CD14-positive monocyte (primary cell): ENCODE data around the gene LRRC75B. TPM values are rescaled to one million over a fixed set of nuclear protein-coding genes. Genes with fewer than 3 reads are reported as not detected.

Experiments used
- DNase-seq, 3 donors: peaks; one replicate each; pipeline ENCODE4 v3.0.0-alpha.2; 2011 to 2022
- H2AFZ ChIP-seq: 2 replicates; pipeline ENCODE4 v1.6.0; 2012; ENCODE audit warnings: mild to moderate bottlenecking, low read depth, low read length, inconsistent platforms; ENCODE audit not compliant: insufficient read depth, poor library complexity, severe bottlenecking
- H3K27ac ChIP-seq, 2 donors: 1 replicate in 1 of 2; 2 replicates in 1 of 2; pipeline ENCODE4 v1.5.1; 2012 to 2013; ENCODE audit warnings: low read length in 2 of 2, control low read depth in 1 of 2, inconsistent platforms in 1 of 2, low read depth in 1 of 2, mild to moderate bottlenecking in 1 of 2
- H3K27me3 ChIP-seq, 2 donors: one replicate each; pipeline versions ENCODE4 v1.6.0 to v1.6.1; 2011 to 2013; ENCODE audit warnings: low read length in 2 of 2; ENCODE audit not compliant: control insufficient read depth in 2 of 2, insufficient read depth in 2 of 2
- H3K36me3 ChIP-seq, 2 donors: replicated peaks in 1 of 2; 1 replicate in 1 of 2; 2 replicates in 1 of 2; pipeline versions ENCODE4 v1.5.1 to v1.6.1; 2012 to 2013; ENCODE audit warnings: low read length in 2 of 2, control low read depth in 1 of 2, inconsistent platforms in 1 of 2, mild to moderate bottlenecking in 1 of 2; ENCODE audit not compliant: insufficient read depth in 2 of 2, control insufficient read depth in 1 of 2
- H3K4me1 ChIP-seq, 2 donors: 1 replicate in 1 of 2; 2 replicates in 1 of 2; pipeline versions ENCODE4 v1.5.1 to v1.6.1; 2012 to 2013; ENCODE audit warnings: low read length in 2 of 2, control low read depth in 1 of 2, inconsistent platforms in 1 of 2, mild to moderate bottlenecking in 1 of 2, moderate library complexity in 1 of 2; ENCODE audit not compliant: insufficient read depth in 2 of 2, control insufficient read depth in 1 of 2
- H3K4me2 ChIP-seq: replicated peaks from 2 replicates; pipeline ENCODE3; 2012; ENCODE audit warnings: low read length, moderate library complexity, mild to moderate bottlenecking; ENCODE audit not compliant: poor library complexity, severe bottlenecking; ENCODE audit errors: extremely low read depth
- H3K4me3 ChIP-seq, 3 experiments: fragments of 200-600 bp in 1 of 3; sonication (generic) in 1 of 3; replicated peaks in 1 of 3; 1 replicate in 2 of 3; 2 replicates in 1 of 3; pipeline ENCODE4 v1.5.1; 2011 to 2013; ENCODE audit warnings: low read length in 3 of 3, mild to moderate bottlenecking in 3 of 3, control low read depth in 2 of 3, low read depth in 2 of 3, inconsistent platforms in 1 of 3, moderate library complexity in 1 of 3
- H3K79me2 ChIP-seq: 2 replicates; pipeline ENCODE4 v1.6.0; 2012; ENCODE audit warnings: mild to moderate bottlenecking, control low read depth, inconsistent platforms, low read length, moderate library complexity; ENCODE audit not compliant: insufficient read depth
- H3K9ac ChIP-seq: 2 replicates; pipeline ENCODE4 v1.6.0; 2017; ENCODE audit warnings: low read length, mild to moderate bottlenecking; ENCODE audit not compliant: insufficient read depth, poor library complexity, severe bottlenecking
- H3K9me3 ChIP-seq, 2 donors: replicated peaks in 1 of 2; 1 replicate in 1 of 2; 2 replicates in 1 of 2; pipeline versions ENCODE4 v1.5.1 to v1.6.1; 2012 to 2013; ENCODE audit warnings: low read length in 2 of 2, control low read depth in 1 of 2; ENCODE audit not compliant: control insufficient read depth in 1 of 2, insufficient read depth in 1 of 2
- H4K20me1 ChIP-seq: 2 replicates; pipeline ENCODE4 v1.6.0; 2012; ENCODE audit warnings: mild to moderate bottlenecking, low read length, control low read depth, moderate library complexity; ENCODE audit not compliant: insufficient read depth
- H3K27ac Mint-ChIP-seq, 7 donors: one replicate each; pipeline ENCODE4 v1.8.0; 2020; ENCODE audit warnings: mild to moderate bottlenecking in 7 of 7, mixed read lengths in 7 of 7, moderate library complexity in 6 of 7, inconsistent platforms in 2 of 7
- H3K27me3 Mint-ChIP-seq, 3 donors: one replicate each; pipeline ENCODE4 v1.8.0; 2021 to 2022; ENCODE audit warnings: low read depth in 3 of 3, mild to moderate bottlenecking in 3 of 3, mixed read lengths in 3 of 3, moderate library complexity in 3 of 3, inconsistent platforms in 1 of 3
- H3K36me3 Mint-ChIP-seq, 2 donors: one replicate each; pipeline ENCODE4 v1.8.0; 2020; ENCODE audit warnings: mixed read lengths in 2 of 2, inconsistent platforms in 1 of 2, mild to moderate bottlenecking in 1 of 2
- H3K4me1 Mint-ChIP-seq: one replicate; pipeline ENCODE4 v1.8.0; 2020; ENCODE audit warnings: mild to moderate bottlenecking, mixed read lengths
- H3K4me3 Mint-ChIP-seq, 2 donors: one replicate each; pipeline ENCODE4 v1.8.0; 2020; ENCODE audit warnings: mild to moderate bottlenecking in 2 of 2, mixed read lengths in 2 of 2, moderate library complexity in 1 of 2
- H3K9me3 Mint-ChIP-seq, 7 donors: one replicate each; pipeline ENCODE4 v1.8.0; 2020 to 2022; ENCODE audit warnings: mixed read lengths in 7 of 7, mild to moderate bottlenecking in 6 of 7, moderate library complexity in 6 of 7, inconsistent platforms in 2 of 7
- WGBS: methylation state at CpG from one replicate; pipeline ENCODE4 v1.1.5; 2013; ENCODE audit warnings: missing lambda C conversion rate; ENCODE audit not compliant: insufficient coverage; 5-methylcytosine and 5-hydroxymethylcytosine counted together
- intact Hi-C, 2 donors: fragments of 100-400 bp; cut with micrococcal nuclease; formaldehyde crosslinking; loops; one replicate each; pipeline versions ENCODE4 v1.15.0 to v1.15.1; 2023
- polyA plus RNA-seq, 3 donors: library from polyadenylated mRNA; depleted of rRNA in 1 of 3; unstranded in 2 of 3; stranded (reverse) in 1 of 3; fragments of 300-500 nt in 2 of 3; fragments of >200 nt in 1 of 3; fragmentation: Illumina TruSeq in 2 of 3; gene quantifications; 1 replicate in 2 of 3; 2 replicates in 1 of 3; pipeline ENCODE4 v1.2.3, GENCODE V29; 2012 to 2021
- TF ChIP-seq, protein P1 (sequence below): fragments of 200-600 bp; IDR thresholded peaks from one replicate; pipeline ENCODE4 v1.8.0; 2022; ENCODE audit warnings: antibody characterized with exemption, mild to moderate bottlenecking

Gene LRRC75B
- polyA plus RNA-seq, 3 donors, result 0.20 to 5.2 (median 0.53) TPM

DNA sequence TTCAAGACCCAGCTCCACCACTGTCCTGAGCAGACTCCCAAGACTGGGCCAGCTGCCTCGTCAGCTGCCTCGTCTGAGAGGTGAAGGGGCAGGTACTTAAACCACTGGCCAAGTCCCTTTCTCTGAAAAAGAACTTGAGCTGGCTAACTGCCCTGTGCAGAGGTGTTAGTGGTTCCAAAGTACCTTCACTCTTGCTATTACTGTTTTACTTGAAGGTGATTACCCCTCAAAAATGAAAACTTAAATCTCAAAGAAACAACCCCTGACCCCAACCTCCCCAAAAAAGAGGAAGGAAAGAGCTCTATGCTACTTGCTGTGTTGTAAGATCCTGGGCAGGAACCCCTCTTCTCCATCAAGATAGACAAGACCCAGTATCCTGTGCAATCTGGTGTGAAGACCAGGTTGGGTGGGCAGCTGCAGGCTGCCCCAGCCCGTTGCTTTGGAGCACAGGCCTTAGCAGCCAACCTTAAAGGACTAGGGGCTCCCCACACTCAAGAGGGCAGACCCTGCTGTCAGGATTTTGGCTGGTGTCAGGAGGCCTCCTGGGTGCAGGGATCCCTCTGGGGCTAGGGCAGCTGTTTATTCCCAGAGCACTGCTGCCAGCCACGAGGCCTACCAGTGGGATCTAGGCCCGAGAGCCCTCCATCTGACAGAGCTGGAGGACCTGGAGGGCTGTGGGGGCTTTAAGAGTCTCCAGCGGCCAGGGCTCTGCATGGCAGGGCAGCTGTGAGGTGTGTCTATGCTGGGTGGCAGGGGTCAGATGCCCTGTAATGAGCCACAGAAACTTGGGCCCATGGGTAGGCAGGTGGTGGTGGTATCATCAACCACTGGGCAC is 51.0 kb downstream of the LRRC75B start:
- Mint-ChIP-seq H3K27ac (peak overlapping the region; percentile 66 to 82 (median 78)), H3K9me3 (no peaks in the 10 kb centered on the region), H3K36me3 (peaks cover 66 to 93% of the 10 kb centered on the region in 2 donors), H3K4me3 (peak overlapping the region in 1 of 2 donors; percentile 26), H3K4me1 (peaks cover 33% of the 10 kb centered on the region), H3K27me3 (peaks cover 0 to 2% (median 1%) of the 10 kb centered on the region in 3 donors)
- Histone ChIP-seq H4K20me1 (peaks cover 50% of the 10 kb centered on the region), H3K4me3 (peak overlapping the region in 1 of 3 experiments; percentile 56), H3K79me2 (peaks cover 17% of the 10 kb centered on the region), H3K9ac (peak overlapping the region; percentile 61), H3K27ac (peak overlapping the region; percentile 49 to 82), H3K4me1 (peaks cover 27 to 28% of the 10 kb centered on the region in 2 donors), H3K27me3 (no peaks in the 10 kb centered on the region), H3K36me3 (peaks cover 53 to 76% of the 10 kb centered on the region in 2 donors), H3K9me3 (no peaks in the 10 kb centered on the region), H2AFZ (no peak overlapping the region), H3K4me2 (peak overlapping the region; percentile 43)
- peak; percentile 28 to 58 (median 42) for DNase-seq
- 22% methylated on average over 6 of the region's 6 CpGs for WGBS
- intact Hi-C loops, result no loop called here
- TF ChIP-seq, protein P1, sequence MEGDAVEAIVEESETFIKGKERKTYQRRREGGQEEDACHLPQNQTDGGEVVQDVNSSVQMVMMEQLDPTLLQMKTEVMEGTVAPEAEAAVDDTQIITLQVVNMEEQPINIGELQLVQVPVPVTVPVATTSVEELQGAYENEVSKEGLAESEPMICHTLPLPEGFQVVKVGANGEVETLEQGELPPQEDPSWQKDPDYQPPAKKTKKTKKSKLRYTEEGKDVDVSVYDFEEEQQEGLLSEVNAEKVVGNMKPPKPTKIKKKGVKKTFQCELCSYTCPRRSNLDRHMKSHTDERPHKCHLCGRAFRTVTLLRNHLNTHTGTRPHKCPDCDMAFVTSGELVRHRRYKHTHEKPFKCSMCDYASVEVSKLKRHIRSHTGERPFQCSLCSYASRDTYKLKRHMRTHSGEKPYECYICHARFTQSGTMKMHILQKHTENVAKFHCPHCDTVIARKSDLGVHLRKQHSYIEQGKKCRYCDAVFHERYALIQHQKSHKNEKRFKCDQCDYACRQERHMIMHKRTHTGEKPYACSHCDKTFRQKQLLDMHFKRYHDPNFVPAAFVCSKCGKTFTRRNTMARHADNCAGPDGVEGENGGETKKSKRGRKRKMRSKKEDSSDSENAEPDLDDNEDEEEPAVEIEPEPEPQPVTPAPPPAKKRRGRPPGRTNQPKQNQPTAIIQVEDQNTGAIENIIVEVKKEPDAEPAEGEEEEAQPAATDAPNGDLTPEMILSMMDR, result no peak

DNA sequence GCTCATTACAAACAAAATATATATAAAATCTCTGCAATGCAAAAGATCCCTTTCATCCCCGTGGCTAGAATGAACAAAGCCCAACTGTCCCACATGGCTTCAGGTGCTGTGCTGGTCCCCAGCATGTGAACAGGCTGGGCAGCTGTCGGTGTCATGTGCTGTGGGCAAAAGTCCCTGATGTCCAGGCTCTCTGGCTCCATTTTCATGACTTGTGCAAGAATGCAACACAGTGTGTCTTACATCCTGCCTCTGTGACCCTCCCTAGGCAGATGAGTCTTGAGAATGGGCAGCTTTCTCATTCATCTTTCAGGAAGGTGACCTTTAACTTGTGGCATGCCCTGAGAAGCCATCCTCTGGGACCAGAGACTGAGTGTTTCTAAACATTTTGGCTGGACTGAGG is 52.4 kb downstream of the LRRC75B start:
- no peak overlapping the region for H3K4me3 Mint-ChIP-seq
- Histone ChIP-seq H3K4me1 (peaks cover 27 to 28% of the 10 kb centered on the region in 2 donors), H3K79me2 (peaks cover 17% of the 10 kb centered on the region), H3K4me2 (no peak overlapping the region), H3K27ac (peak overlapping the region in 1 of 2 donors; percentile 23), H4K20me1 (peaks cover 44% of the 10 kb centered on the region), H3K36me3 (peaks cover 45 to 62% of the 10 kb centered on the region in 2 donors), H3K9me3 (no peaks in the 10 kb centered on the region), H3K4me3 (no peak overlapping the region), H3K27me3 (no peaks in the 10 kb centered on the region), H2AFZ (no peak overlapping the region), H3K9ac (no peak overlapping the region)
- no peak for DNase-seq
- no peaks in the 10 kb centered on the region for H3K9me3 Mint-ChIP-seq
- peaks cover 33% of the 10 kb centered on the region for H3K4me1 Mint-ChIP-seq
- peaks cover 57 to 79% of the 10 kb centered on the region in 2 donors for H3K36me3 Mint-ChIP-seq
- peaks cover 0 to 1% (median 0%) of the 10 kb centered on the region in 3 donors for H3K27me3 Mint-ChIP-seq
- intact Hi-C loops, result no loop called here
- WGBS, result 100% methylated on average over 2 of the region's 2 CpGs
- TF ChIP-seq, protein P1, result no peak
- H3K27ac Mint-ChIP-seq, result peak overlapping the region in 1 of 7 donors; percentile 58
